Activated CD4-positive, alpha-beta memory T cell treated with anti-CD3 and anti-CD28 coated beads for 36 hours (primary cell): ENCODE measurements around the gene NAALADL2. TPM values are rescaled to one million over a fixed set of nuclear protein-coding genes. Genes with fewer than 3 reads are reported as not detected.

Experiments
- CTCF ChIA-PET: fragments of 350-600 bp; sonication (Branson Sonifier 250); formaldehyde crosslinking; loops from one replicate; lab custom pipeline; 2021; ENCODE audit warnings: antibody characterized with exemption, inconsistent platforms; lab: Charles Lee
- POLR2A ChIA-PET: fragments of 350-600 bp; sonication (Branson Sonifier 250); formaldehyde crosslinking; loops from one replicate; lab custom pipeline; 2021; ENCODE audit warnings: antibody characterized with exemption; lab: Charles Lee
- DNase-seq: peaks from one replicate; pipeline ENCODE4 v3.0.0-alpha.2; 2020
- H3K27ac Mint-ChIP-seq: one replicate; pipeline ENCODE4 v1.8.0; 2021; ENCODE audit warnings: mixed read lengths
- H3K27me3 Mint-ChIP-seq: one replicate; pipeline ENCODE4 v1.8.0; 2021; ENCODE audit warnings: mixed read lengths
- H3K36me3 Mint-ChIP-seq: one replicate; pipeline ENCODE4 v1.8.0; 2021; ENCODE audit warnings: mixed read lengths
- H3K4me1 Mint-ChIP-seq: one replicate; pipeline ENCODE4 v1.8.0; 2021; ENCODE audit warnings: low read depth, mixed read lengths
- H3K4me3 Mint-ChIP-seq: one replicate; pipeline ENCODE4 v1.8.0; 2021; ENCODE audit warnings: mild to moderate bottlenecking, mixed read lengths
- H3K9me3 Mint-ChIP-seq: one replicate; pipeline ENCODE4 v1.8.0; 2021; ENCODE audit warnings: mixed read lengths
- intact Hi-C: fragments of 100-400 bp; cut with micrococcal nuclease; formaldehyde crosslinking; loops from one replicate; pipeline ENCODE4 v1.15.1; 2023
- total RNA-seq, 2 experiments: library from RNA; stranded (reverse); gene quantifications; one replicate each; pipeline ENCODE4 v1.2.3, GENCODE V29; 2021

NAALADL2 gene
- total RNA-seq, 2 experiments from 2014 or later: not detected

- H3K27ac Mint-ChIP-seq: no peak overlapping the region
- no peaks in the 10 kb centered on the region for H3K36me3 Mint-ChIP-seq
- POLR2A ChIA-PET: no interaction called here
- CTCF ChIA-PET: no interaction called here
- no peaks in the 10 kb centered on the region for H3K27me3 Mint-ChIP-seq
- peaks cover under 1% of the 10 kb centered on the region for H3K9me3 Mint-ChIP-seq
- intact Hi-C loops: no loop called here
- no peak for DNase-seq
- no peaks in the 10 kb centered on the region for H3K4me1 Mint-ChIP-seq
- no peak overlapping the region for H3K4me3 Mint-ChIP-seq
These were observed 148.2 kb downstream of the NAALADL2 start for GRCh38 chr3:175007306-175007705.

- H3K27ac Mint-ChIP-seq: no peak overlapping the region
- ChIA-PET CTCF (no interaction called here), POLR2A (no interaction called here)
- intact Hi-C loops: no loop called here
- H3K36me3 Mint-ChIP-seq: no peaks in the 10 kb centered on the region
- H3K9me3 Mint-ChIP-seq: no peaks in the 10 kb centered on the region
- no peaks in the 10 kb centered on the region for H3K27me3 Mint-ChIP-seq
- no peak for DNase-seq
- H3K4me1 Mint-ChIP-seq: no peaks in the 10 kb centered on the region
- H3K4me3 Mint-ChIP-seq: no peak overlapping the region
These were observed 150.2 kb downstream of the NAALADL2 start for GRCh38 chr3:175009295-175009694.

- no peaks in the 10 kb centered on the region for H3K36me3 Mint-ChIP-seq
- intact Hi-C loops: no loop called here
- no peak for DNase-seq
- H3K27ac Mint-ChIP-seq: no peak overlapping the region
- no peaks in the 10 kb centered on the region for H3K4me1 Mint-ChIP-seq
- POLR2A ChIA-PET: no interaction called here
- H3K27me3 Mint-ChIP-seq: no peaks in the 10 kb centered on the region
- H3K9me3 Mint-ChIP-seq: no peaks in the 10 kb centered on the region
- no peak overlapping the region for H3K4me3 Mint-ChIP-seq
- CTCF ChIA-PET: no interaction called here
These were observed 156.0 kb downstream of the NAALADL2 start for GRCh38 chr3:175015056-175015635.

DNA sequence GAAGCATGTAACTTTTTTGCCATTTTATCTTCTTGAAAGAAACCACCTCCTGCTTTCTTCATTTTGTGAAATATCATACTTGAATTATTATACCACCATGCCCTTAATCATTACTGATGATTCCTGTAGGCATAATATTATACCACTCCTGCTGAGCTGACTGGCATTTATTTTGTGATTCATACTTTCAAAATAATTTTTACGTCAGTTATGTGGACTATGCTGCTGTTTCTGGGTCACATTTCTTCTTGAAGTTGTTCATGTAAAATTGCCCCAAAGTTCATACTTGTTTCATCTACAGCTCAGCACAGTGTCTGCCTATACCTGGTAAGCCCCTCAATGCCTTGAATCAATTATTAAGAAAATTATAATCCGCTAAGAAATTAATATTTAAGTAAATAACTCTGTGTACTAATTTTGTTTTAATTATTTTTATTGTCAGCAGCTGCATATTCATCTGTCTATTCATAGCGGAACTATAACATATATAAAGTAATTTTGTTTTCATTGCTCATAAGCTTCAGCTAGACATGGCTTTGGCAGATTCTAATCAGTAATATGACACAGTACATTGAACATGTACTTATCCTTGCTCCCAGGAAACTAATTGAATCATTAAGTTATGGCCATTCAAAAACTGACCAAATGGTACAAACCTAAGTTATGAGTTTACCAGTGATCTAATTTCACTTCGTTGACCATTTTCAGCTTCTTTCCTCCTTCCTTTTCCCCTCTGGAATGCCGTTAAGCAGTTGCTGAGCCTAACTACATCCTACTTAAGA, 160.0 kb downstream of the NAALADL2 start:
- H3K27me3 Mint-ChIP-seq: no peaks in the 10 kb centered on the region
- H3K27ac Mint-ChIP-seq: no peak overlapping the region
- ChIA-PET CTCF (no interaction called here), POLR2A (no interaction called here)
- no peaks in the 10 kb centered on the region for H3K4me1 Mint-ChIP-seq
- intact Hi-C loops: no loop called here
- peaks cover 2% of the 10 kb centered on the region for H3K9me3 Mint-ChIP-seq
- no peaks in the 10 kb centered on the region for H3K36me3 Mint-ChIP-seq
- no peak overlapping the region for H3K4me3 Mint-ChIP-seq
- DNase-seq: no peak

DNA sequence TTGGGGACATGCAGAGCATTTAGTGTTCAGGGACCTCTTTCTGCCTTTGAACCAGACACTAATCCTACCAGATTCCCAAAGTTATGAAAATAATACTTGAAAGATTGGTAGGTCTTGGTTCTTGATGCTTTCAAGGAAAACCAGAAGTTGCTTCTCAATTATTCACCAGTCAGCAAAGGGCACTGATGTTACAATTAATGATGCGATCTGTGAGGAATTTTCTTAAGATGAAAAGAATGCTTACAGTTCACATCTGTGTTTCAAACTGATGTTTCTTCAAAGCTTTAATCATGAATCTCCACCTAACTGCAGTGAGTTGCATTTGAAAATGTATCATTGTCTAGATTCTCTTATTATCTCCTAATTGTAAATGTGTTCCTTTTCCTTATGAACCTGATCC, 161.0 kb downstream of the NAALADL2 start:
- POLR2A ChIA-PET: no interaction called here
- H3K4me1 Mint-ChIP-seq: no peaks in the 10 kb centered on the region

DNA sequence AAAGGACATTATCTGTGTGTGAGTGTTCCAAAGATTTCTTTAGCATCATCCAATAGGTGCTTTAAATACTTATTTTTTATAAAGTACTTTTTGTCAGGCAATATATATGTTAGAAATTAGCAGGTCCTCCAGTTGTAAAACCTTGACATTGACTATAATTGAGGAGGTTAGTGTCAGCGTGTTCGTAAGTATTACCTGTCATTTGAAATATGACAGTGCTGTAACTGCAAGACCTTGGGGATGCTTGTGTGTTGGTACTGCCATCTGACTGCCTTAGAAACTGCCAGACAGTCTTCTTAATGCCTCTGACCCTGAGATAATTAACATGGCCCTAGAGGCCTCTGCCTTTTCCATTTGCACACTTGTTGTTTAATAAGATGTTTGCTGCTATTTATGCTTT, 170.7 kb downstream of the NAALADL2 start:
- no peak for DNase-seq
- H3K4me3 Mint-ChIP-seq: no peak overlapping the region
- no peaks in the 10 kb centered on the region for H3K4me1 Mint-ChIP-seq
- ChIA-PET CTCF (no interaction called here), POLR2A (no interaction called here)
- H3K27ac Mint-ChIP-seq: no peak overlapping the region
- H3K27me3 Mint-ChIP-seq: no peaks in the 10 kb centered on the region
- H3K9me3 Mint-ChIP-seq: peaks cover 7% of the 10 kb centered on the region
- intact Hi-C loops: no loop called here
- no peaks in the 10 kb centered on the region for H3K36me3 Mint-ChIP-seq

More for the DNA sequence above, 161.0 kb downstream of the NAALADL2 start:
- no peak for DNase-seq
- Mint-ChIP-seq H3K27ac (no peak overlapping the region), H3K27me3 (no peaks in the 10 kb centered on the region), H3K9me3 (peaks cover 2% of the 10 kb centered on the region), H3K4me3 (no peak overlapping the region), H3K36me3 (no peaks in the 10 kb centered on the region)
- CTCF ChIA-PET: no interaction called here
- intact Hi-C loops: no loop called here

DNA sequence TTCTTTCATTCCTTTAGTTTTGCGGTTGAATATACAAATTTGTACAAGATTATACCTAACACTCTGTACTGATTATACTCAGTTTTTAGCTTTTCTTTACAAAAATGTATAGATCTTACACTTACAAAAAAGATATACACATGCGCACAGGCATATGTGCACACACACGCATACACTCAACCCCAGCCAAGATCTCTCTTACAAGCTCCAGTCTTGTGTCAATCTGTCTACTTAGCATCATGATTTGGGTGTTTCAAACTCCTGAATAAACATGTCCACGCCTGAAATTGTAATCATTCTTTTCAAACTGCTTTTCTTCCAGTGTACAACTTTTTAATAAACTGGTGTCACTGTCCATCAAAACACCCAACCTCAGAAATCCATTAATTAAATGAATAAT, 180.7 kb downstream of the NAALADL2 start:
- peaks cover 2% of the 10 kb centered on the region for H3K9me3 Mint-ChIP-seq
- ChIA-PET CTCF (interaction anchor here (0.6 kb wide), 1 partner anchor 1675 kb away, joined by 4 read pairs; no protein-coding TSS in a partner anchor), POLR2A (no interaction called here)
- H3K27me3 Mint-ChIP-seq: no peaks in the 10 kb centered on the region
- no peaks in the 10 kb centered on the region for H3K4me1 Mint-ChIP-seq
- H3K27ac Mint-ChIP-seq: no peak overlapping the region
- intact Hi-C loops: no loop called here
- DNase-seq: no peak
- H3K36me3 Mint-ChIP-seq: no peaks in the 10 kb centered on the region
- H3K4me3 Mint-ChIP-seq: no peak overlapping the region

DNA sequence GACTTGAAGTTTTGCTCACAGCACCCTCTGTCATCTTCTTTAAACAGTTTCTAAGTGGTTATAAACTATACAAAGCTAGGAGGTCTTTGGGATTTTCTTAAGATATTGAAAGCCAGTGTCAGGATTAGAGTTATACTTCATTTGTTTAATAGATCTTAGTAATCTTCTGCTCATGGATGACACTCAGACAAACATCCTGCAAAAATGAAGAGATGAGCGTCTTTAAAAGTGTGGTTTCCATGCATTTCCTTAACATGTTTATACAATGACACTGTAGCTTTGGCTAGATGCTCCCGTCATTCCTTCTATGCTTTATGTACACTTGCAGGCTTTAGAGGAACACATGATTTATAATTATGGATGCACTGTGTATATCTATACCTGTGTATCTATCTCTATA, 182.2 kb downstream of the NAALADL2 start:
- H3K9me3 Mint-ChIP-seq: peaks cover 2% of the 10 kb centered on the region
- H3K36me3 Mint-ChIP-seq: no peaks in the 10 kb centered on the region
- no peaks in the 10 kb centered on the region for H3K27me3 Mint-ChIP-seq
- H3K4me1 Mint-ChIP-seq: no peaks in the 10 kb centered on the region
- CTCF ChIA-PET: no interaction called here
- intact Hi-C loops: no loop called here
- POLR2A ChIA-PET: no interaction called here
- no peak overlapping the region for H3K27ac Mint-ChIP-seq
- no peak for DNase-seq
- no peak overlapping the region for H3K4me3 Mint-ChIP-seq

DNA sequence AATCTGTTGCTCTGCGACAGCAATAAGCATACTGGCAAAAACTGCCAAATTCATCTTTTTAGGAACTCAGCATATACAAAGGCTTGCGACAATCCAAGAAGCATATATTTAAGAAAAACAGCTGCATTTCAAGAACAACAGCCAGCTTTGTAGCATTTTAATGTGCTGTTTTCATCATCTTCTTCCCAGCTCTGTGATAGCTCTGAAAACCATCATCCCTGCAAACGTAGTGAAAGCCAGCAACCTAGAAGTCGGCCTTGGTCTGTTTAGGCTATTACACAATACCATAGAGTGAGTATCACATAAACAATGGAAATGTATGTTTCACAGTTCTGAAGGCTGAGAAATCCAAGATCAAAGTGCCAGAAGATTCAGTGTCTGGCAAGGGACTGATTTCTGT, 187.5 kb downstream of the NAALADL2 start:
- Mint-ChIP-seq H3K36me3 (no peaks in the 10 kb centered on the region), H3K27ac (no peak overlapping the region), H3K4me1 (no peaks in the 10 kb centered on the region), H3K27me3 (no peaks in the 10 kb centered on the region), H3K4me3 (no peak overlapping the region), H3K9me3 (peaks cover 7% of the 10 kb centered on the region)
- DNase-seq: no peak
- CTCF ChIA-PET: no interaction called here
- POLR2A ChIA-PET: no interaction called here
- intact Hi-C loops: no loop called here

DNA sequence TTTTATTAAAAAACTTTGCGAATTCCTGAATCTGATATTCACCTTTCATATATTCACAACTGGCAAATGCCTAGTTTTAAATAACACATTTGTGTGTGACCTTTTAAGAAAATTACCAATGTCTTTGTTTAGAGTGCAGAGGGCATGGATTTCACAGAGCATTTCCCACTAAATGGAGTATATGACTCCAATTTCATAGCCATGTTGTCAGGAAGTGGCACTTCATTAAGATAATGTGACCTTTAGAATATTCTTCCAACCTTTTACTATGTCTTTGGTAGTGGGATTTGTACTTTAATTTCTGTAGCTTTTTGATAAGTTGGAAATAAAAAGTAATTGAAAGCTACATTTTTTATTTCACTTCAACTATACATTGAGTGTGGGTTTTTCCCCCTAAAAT, 188.7 kb downstream of the NAALADL2 start:
- ChIA-PET CTCF (no interaction called here), POLR2A (no interaction called here)
- Mint-ChIP-seq H3K4me1 (no peaks in the 10 kb centered on the region), H3K27me3 (no peaks in the 10 kb centered on the region), H3K4me3 (no peak overlapping the region), H3K27ac (no peak overlapping the region), H3K9me3 (peaks cover 9% of the 10 kb centered on the region), H3K36me3 (no peaks in the 10 kb centered on the region)
- no peak for DNase-seq
- intact Hi-C loops: no loop called here

GRCh38 chr3:175057401-175057800, 198.3 kb downstream of the NAALADL2 start:
- intact Hi-C loops: no loop called here
- no peak for DNase-seq
- Mint-ChIP-seq H3K9me3 (peaks cover 19% of the 10 kb centered on the region), H3K27ac (no peak overlapping the region), H3K4me1 (no peaks in the 10 kb centered on the region), H3K4me3 (no peak overlapping the region), H3K27me3 (no peaks in the 10 kb centered on the region), H3K36me3 (no peaks in the 10 kb centered on the region)
- CTCF ChIA-PET: no interaction called here
- POLR2A ChIA-PET: no interaction called here

DNA sequence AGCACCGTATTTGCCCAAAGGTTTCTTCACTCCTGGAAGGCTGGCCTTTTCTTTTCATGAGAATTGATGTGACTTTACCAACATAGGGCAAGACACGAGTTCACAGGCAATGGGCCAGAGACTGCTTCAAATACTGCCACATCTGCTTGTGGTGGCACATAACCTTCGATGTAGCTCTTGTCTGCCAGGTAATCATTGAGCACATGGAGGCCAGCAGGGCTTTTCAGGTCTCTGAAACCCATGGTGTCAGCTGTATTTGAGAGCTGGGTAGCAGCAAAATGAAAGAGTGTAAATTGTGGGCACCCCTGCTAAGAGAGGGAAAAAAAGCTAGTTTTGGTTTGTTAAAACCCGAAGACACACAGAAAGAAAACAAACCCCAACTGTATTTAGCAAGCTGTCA, 200.7 kb downstream of the NAALADL2 start:
- H3K27ac Mint-ChIP-seq: no peak overlapping the region
- ChIA-PET POLR2A (no interaction called here), CTCF (interaction anchor here (0.5 kb wide), 1 partner anchor 100 kb away, joined by 4 read pairs; no protein-coding TSS in a partner anchor)
- intact Hi-C loops: no loop called here
- DNase-seq: no peak
- H3K36me3 Mint-ChIP-seq: no peaks in the 10 kb centered on the region
- peaks cover 11% of the 10 kb centered on the region for H3K9me3 Mint-ChIP-seq
- no peaks in the 10 kb centered on the region for H3K27me3 Mint-ChIP-seq
- H3K4me1 Mint-ChIP-seq: no peaks in the 10 kb centered on the region
- no peak overlapping the region for H3K4me3 Mint-ChIP-seq

DNA sequence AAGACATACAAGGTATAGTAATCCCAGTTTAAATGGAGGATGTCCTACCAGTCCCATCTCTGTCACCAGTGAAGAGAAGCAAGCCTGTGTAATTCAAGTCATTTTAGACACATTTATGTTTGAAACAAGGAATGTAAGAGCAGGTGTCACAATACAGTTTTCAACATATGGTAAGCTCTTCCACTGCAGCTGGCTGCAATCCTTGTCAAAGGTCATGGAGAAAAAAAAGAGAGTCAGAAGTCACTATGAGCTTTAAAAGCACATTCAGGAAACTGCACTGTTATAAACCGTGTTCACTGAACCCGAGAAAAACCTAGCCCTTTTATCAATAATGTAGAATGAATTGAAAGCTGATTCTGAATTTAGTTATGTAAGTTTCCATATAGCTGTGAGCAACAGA, 206.4 kb downstream of the NAALADL2 start:
- no peak for DNase-seq
- Mint-ChIP-seq H3K4me3 (no peak overlapping the region), H3K36me3 (no peaks in the 10 kb centered on the region), H3K4me1 (no peaks in the 10 kb centered on the region), H3K9me3 (no peaks in the 10 kb centered on the region), H3K27me3 (no peaks in the 10 kb centered on the region), H3K27ac (no peak overlapping the region)
- ChIA-PET POLR2A (no interaction called here), CTCF (no interaction called here)
- intact Hi-C loops: no loop called here
